CD4-positive, alpha-beta T cell treated with Interleukin-10 for 1 hour (primary cell): ENCODE measurements around the gene TMEM19.

Experiments
- DNase-seq: peaks from one replicate; pipeline ENCODE4 v3.0.0-alpha.2; 2020

Gene TMEM19

GRCh38 chr12:71719647-71720370, 33.9 kb downstream of the TMEM19 start:
- no peak for DNase-seq

GRCh38 chr12:71721783-71722505, 36.1 kb downstream of the TMEM19 start:
- DNase-seq: no peak

- DNase-seq: no peak
Measured at GRCh38 chr12:71725011-71725410, 39.1 kb downstream of the TMEM19 start.

GRCh38 chr12:71726548-71726947, 40.7 kb downstream of the TMEM19 start:
- no peak for DNase-seq

GRCh38 chr12:71727958-71728357, 42.1 kb downstream of the TMEM19 start:
- no peak for DNase-seq

- DNase-seq: no peak
Measured at GRCh38 chr12:71730936-71731335, 45.1 kb downstream of the TMEM19 start.

- DNase-seq: no peak
Measured at GRCh38 chr12:71731439-71732356, 45.8 kb downstream of the TMEM19 start.

- no peak for DNase-seq
Measured at GRCh38 chr12:71732357-71732712, 46.5 kb downstream of the TMEM19 start.

- DNase-seq: no peak
Measured at GRCh38 chr12:71737197-71737596, 51.3 kb downstream of the TMEM19 start.

- no peak for DNase-seq
Measured at GRCh38 chr12:71742998-71743397, 57.1 kb downstream of the TMEM19 start.

GRCh38 chr12:71744522-71745300, 58.8 kb downstream of the TMEM19 start:
- no peak for DNase-seq

GRCh38 chr12:71746974-71747611, 61.2 kb downstream of the TMEM19 start:
- peak; percentile 76 for DNase-seq

- DNase-seq: no peak
Measured at GRCh38 chr12:71748081-71748850, 62.4 kb downstream of the TMEM19 start.

- DNase-seq: no peak
Measured at GRCh38 chr12:71749666-71750065, 63.8 kb downstream of the TMEM19 start.

GRCh38 chr12:71752891-71753290, 67.0 kb downstream of the TMEM19 start:
- no peak for DNase-seq
